SHP77 (cell line): ENCODE measurements around the gene DCUN1D2.
A peak's percentile ranks its signal among the peaks of the same experiment; 100 is the strongest.

ENCODE experiments used
- DNase-seq, 2 experiments: peaks; one replicate each; lab custom pipeline; 2025; lab: John Stamatoyannopoulos, UW

DCUN1D2 gene

DNA sequence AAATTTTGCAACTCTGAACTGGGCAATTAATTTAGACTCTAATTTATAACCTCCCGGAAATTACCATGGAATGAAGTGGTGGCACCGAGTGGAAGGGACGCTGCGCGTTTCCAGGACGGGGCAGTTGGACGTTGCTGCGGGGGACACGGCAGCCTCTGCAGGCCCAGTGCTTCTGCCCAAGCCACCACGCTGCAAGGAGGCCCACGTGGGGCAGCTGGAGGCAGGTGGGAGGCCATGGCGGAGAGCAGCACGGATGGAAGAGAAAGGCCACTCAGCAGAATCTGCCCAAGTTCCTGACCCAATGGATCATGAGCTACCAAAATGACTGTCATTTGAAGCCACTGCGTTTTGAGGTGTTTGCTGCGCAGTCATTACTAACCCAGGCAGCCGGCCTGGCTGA is 26.0 kb downstream of the DCUN1D2 start:
- DNase-seq, result no peak

GRCh38 chr13:113461022-113461751 is 29.3 kb downstream of the DCUN1D2 start:
- no peak for DNase-seq

DNA sequence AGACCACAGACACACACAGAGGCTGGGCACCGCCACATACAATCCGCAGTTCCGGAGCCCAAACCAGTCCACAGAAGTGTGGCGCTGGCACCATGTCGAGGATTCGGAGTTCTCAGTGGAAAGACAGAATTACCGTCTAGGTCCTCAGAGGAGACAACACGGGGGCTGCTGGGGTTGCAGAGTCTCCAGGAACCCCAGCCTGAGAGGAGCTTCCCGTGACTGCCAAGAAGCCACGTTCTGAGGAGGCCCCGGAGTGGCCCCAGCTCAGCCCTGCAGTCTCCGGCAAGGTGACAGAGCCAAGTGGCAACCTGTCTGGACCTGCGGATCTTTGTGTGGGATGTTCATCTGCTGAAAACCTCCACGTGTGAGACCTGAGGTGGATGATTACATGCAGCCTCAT is 29.9 kb downstream of the DCUN1D2 start:
- no peak for DNase-seq

DNA sequence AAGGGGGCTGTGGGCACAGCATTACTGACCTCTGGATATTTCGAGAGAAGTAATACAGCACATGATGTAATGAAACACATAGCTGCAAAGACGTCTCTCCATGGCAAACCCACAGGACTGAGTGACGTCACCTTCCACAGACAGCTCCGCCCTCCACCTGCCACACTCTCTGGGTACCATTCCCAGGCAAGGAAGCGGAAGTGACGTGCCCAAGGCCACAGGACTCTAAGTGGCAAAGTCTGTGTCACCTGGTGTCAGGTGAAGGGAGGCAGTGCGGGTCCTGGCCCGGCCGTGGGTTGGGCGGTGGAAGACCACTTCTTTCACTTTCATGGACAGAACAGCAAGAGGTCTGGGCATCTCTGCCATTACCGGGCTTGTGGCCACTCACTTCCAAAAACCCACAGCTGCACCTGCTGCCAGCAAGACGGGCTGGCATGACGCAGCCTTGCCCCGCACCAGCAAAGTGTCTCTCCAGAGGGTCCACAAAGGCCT is 30.4 kb downstream of the DCUN1D2 start:
- no peak for DNase-seq

- no peak for DNase-seq
Observed at GRCh38 chr13:113458253-113459065, 32.1 kb downstream of the DCUN1D2 start.

- DNase-seq, result no peak
Observed at GRCh38 chr13:113457510-113457909, 33.0 kb downstream of the DCUN1D2 start.

GRCh38 chr13:113456116-113456702 is 34.3 kb downstream of the DCUN1D2 start:
- DNase-seq, result no peak

- no peak for DNase-seq
Observed at GRCh38 chr13:113455384-113455783, 35.1 kb downstream of the DCUN1D2 start.

GRCh38 chr13:113454936-113455335 is 35.6 kb downstream of the DCUN1D2 start:
- DNase-seq, result no peak

DNA sequence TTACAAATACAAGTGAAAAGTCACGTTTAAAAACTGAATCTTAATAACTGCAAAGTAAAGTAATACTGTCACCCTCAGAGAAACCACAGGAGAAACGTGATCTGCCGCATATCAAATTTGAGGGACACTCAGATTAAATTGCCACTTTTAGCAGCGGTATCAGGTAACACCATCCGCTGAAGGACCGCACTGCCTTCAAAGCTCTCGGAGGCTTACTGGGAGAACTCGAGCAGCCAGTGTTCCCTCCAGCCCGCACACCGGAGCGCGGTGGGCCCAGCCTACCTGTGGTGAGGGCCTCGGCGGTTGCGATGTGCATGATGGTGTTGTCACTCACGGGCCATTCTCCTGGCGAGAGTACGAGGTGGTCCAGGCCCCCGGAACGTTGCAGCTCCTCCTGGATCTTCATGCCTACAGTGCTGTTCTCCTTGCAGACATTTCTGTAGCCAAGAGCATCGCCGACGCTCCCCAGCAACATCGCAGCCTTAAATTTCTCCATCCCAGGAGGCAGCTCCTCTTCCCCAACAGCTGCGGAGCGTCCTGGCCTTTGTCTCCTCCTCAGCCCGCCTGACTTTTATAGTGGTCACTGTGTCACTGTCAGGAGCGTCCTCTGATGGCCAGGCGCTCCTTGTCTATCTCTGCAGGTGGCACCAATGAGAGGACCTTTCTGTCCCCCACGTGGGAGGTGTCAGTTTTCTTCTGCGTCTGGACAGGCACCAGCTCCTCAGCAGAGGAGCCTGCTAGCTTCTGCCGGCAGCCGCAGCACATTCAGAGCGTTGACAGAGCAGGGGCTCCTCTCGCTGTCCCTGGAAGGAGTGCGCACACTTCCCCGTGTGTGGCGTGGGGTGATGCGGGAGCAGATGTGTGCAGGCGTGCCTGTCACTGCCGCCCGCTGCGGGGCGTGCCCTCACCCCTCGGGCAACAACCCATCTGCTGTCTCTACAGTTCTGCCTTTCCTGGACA is 37.3 kb downstream of the DCUN1D2 start, which contains the start of gene ADPRHL1:
Gene ADPRHL1, minus strand, starts transcription at position 547 of the 960 bp plus-strand sequence. Its CDS starts 51 bp downstream, at position 496.
- DNase-seq, result no peak

GRCh38 chr13:113452466-113452865 is 38.0 kb downstream of the DCUN1D2 start:
- no peak for DNase-seq

DNA sequence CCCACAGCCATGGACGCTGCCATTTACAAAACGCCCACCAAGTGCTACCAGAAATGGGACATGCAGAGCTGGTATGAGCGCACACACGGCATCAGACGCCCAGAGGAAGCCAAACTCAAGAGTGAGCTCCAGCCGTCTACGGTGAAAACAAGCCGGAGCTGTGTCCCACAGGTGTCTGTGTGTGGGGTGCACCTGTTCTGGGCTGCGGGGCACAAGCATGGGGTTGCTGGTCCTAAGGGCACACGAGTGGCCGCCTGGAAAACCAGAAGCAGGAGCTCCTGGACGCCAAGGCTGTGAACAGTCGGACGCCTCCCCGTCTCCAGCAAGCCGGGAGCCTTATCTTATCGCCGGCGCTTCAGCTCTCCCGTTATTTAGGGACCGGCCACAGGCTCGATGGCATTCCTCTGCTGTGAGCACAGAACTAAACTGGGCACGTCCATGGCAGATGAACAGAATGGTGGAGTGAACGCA is 38.5 kb downstream of the DCUN1D2 start:
- no peak for DNase-seq

DNA sequence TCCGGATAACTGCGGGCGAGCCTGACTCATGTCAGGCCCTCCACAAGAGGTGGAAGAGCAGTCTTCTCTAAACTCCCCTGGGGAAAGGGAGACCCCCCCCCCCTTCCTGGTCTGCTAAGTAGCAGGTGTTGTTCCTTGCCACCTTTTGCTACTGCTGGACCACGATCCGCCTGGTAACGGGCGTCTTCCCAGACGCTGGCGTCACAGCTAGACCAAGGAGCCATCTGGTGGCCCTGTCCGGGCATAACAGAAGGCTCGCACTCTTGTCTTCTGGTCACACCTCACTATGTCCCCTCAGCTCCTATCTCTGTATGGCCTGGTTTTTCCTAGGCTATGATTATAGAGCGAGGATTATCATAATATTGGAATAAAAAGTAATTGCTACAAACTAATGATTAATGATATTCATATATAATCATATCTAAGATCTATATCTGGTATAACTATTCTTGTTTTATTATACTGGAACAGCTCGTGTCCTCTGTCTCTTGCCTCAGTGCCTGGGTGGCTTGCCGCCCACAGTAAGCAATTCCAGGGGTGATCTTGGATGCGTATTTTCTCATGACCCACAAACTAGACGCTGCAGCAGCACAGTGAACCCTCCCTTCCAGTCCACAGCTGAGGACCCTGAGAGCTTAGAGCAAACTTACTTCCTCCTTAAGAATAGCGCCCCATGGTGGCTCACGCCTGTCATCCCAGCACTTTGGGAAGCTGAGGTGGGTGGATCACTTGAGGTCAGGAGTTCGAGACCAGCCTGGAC is 39.5 kb downstream of the DCUN1D2 start:
- DNase-seq, result peak; percentile 72 to 80

GRCh38 chr13:113450348-113450744 is 40.2 kb downstream of the DCUN1D2 start:
- peak; percentile 47 to 62 for DNase-seq

DNA sequence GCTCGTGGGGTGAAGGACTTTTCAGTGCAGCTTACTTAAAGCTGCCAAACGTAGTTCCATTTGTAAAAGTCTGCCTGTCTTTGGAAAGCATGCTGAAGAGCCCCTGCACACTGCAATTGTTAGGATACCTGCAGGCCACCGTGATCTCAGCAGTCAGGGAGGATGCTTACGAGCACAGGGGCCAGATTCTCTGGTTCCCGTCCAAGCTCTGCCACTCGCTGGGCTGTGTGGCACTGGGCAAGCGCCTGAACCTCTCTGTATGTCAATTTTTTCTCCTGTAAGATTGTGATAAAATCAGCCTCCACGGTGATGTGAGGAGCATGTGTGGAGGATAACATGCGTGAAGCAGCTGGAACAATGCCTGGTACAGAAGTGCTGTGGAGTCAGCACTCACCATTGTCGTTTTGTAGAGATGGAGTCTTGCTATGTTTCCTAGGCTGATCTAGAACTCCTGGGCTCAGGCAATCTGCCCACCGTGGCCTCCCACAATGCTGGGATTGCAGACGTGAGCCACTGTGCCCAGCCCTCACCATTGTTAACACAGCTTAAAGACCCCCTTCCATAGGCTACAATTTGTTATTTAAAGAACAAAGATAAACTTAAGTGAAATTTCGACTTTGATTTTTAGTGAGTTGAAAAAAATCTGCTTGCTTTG is 40.7 kb downstream of the DCUN1D2 start:
- no peak for DNase-seq

- peak; percentile 100 for DNase-seq
Observed at GRCh38 chr13:113448885-113449692, 41.4 kb downstream of the DCUN1D2 start.

- DNase-seq, result peak; percentile 69 to 70
Observed at GRCh38 chr13:113448545-113448884, 42.0 kb downstream of the DCUN1D2 start.

DNA sequence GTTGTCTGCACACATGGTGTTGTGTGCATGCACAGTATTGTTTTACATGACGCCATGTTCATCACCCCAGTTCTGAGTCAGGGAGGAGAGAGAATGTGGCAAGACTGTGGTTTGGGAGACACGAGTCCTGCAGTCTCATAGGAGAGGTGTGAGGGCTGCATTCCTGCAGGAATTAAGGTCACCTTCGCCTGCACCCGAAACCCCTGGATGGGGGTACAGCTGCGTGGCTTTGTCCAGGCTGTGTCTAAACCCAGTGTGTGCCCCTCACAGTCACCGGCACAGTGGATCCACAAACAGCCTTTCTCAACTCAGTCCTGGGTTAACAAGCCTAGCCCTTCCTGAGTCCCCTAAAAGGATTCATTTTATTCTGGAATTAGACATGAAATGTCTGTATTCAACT is 42.9 kb downstream of the DCUN1D2 start:
- no peak for DNase-seq

DNA sequence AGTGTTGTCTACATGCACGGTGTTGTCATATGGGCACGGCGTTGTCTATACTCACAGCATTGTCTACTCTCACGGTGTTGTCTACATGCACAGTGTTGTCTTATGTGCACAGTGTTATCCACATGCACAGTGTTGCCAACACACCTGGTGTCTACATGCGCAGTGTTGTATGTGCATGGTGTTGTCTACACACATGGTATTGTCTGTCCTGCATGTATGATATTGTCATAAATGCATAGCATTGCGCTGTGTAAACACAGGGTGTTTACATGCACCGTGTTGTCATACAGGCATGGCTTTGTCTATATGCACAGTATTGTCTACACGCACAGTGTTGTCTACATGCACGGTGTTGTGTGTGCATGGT is 44.0 kb downstream of the DCUN1D2 start:
- no peak for DNase-seq
